HepG2 (cell line): ENCODE measurements around the gene STMN3. TPM values are rescaled to one million over a fixed set of nuclear protein-coding genes. Genes with fewer than 3 reads are reported as not detected.

Experiments
- AGO1 ChIP-seq: fragments of 200-400 bp; formaldehyde crosslinking; IDR thresholded peaks from 2 replicates; pipeline ENCODE4 v1.6.1; 2017; ENCODE audit warnings: mild to moderate bottlenecking, low read depth, low read length, moderate library complexity; ENCODE audit not compliant: poor library complexity, severe bottlenecking
- BRCA1 ChIP-seq: sonication (generic); formaldehyde crosslinking; IDR thresholded peaks from 2 replicates; pipeline ENCODE4 v1.4.0; 2020; ENCODE audit warnings: missing genetic modification reagents
- IKZF4 ChIP-seq: sonication (generic); formaldehyde crosslinking; IDR thresholded peaks from 2 replicates; pipeline ENCODE4 v1.5.1; 2020; ENCODE audit warnings: borderline replicate concordance, mild to moderate bottlenecking, low read depth, missing genetic modification reagents; ENCODE audit errors: not compliant biosample characterization
- RERE ChIP-seq: IDR thresholded peaks from 2 replicates; pipeline ENCODE4 v1.6.1; 2016; ENCODE audit warnings: low read depth, missing genetic modification reagents, missing compliant biosample characterization
- SP5 ChIP-seq: IDR thresholded peaks from 2 replicates; pipeline ENCODE4 v1.6.1; 2016; ENCODE audit warnings: low read depth, borderline replicate concordance
- ZBTB8A ChIP-seq: sonication (generic); formaldehyde crosslinking; IDR thresholded peaks from 2 replicates; pipeline ENCODE4 v1.4.0; 2020; ENCODE audit warnings: mild to moderate bottlenecking, low read depth, missing genetic modification reagents, borderline replicate concordance
- ZNF12 ChIP-seq: sonication (generic); formaldehyde crosslinking; IDR thresholded peaks from 2 replicates; pipeline ENCODE4 v1.5.0; 2020; ENCODE audit warnings: missing genetic modification reagents
- ZNF121 ChIP-seq: sonication (generic); formaldehyde crosslinking; IDR thresholded peaks from 2 replicates; pipeline ENCODE4 v1.5.0; 2020; ENCODE audit warnings: mild to moderate bottlenecking, missing genetic modification reagents
- ZNF232 ChIP-seq: sonication (generic); formaldehyde crosslinking; IDR thresholded peaks from 2 replicates; pipeline ENCODE4 v1.4.0; 2020; ENCODE audit warnings: missing genetic modification reagents, borderline replicate concordance
- ZNF598 ChIP-seq: sonication (generic); formaldehyde crosslinking; IDR thresholded peaks from 2 replicates; pipeline ENCODE4 v1.5.1; 2020; ENCODE audit warnings: mild to moderate bottlenecking, missing genetic modification reagents, borderline replicate concordance
- ZNF720 ChIP-seq: sonication (generic); formaldehyde crosslinking; IDR thresholded peaks from 2 replicates; pipeline ENCODE4 v1.4.0; 2020; ENCODE audit warnings: missing genetic modification reagents
- polyA plus RNA-seq, 8 experiments: library from polyadenylated mRNA; depleted of rRNA in 3 of 8; stranded (reverse) in 7 of 8; unstranded in 1 of 8; fragments of >200 nt; fragmentation: Illumina TruSeq in 4 of 8; extraction: Trizol in 4 of 8; gene quantifications; 2 replicates each; pipeline versions ENCODE4 v1.2.1 to v1.2.3, GENCODE V29; 2011 to 2016; ENCODE audit warnings: low read depth in 4 of 8, missing spikeins in 1 of 8, mixed read lengths in 1 of 8; ENCODE audit not compliant: insufficient read depth in 1 of 8
- total RNA-seq, 5 experiments: library from RNA; depleted of rRNA; stranded (reverse); fragments of >200 nt; fragmentation: Illumina TruSeq; extraction: Trizol; gene quantifications; 2 replicates each; pipeline ENCODE4 v1.2.3, GENCODE V29; 2016; ENCODE audit warnings: low read depth in 1 of 5
- TF ChIP-seq, protein P1 (sequence below): sonication (generic); formaldehyde crosslinking; IDR thresholded peaks from 2 replicates; pipeline ENCODE4 v1.8.1; 2022; ENCODE audit warnings: low read depth, mild to moderate bottlenecking, missing genetic modification reagents
- TF ChIP-seq, protein P2 (sequence below), 2 experiments: sonication (generic) in 1 of 2; formaldehyde crosslinking in 1 of 2; IDR thresholded peaks; 2 replicates each; pipeline versions ENCODE4 v1.6.1 to v1.9.0; 2014 to 2022; ENCODE audit warnings: antibody characterized with exemption in 1 of 2, borderline replicate concordance in 1 of 2, inconsistent platforms in 1 of 2, low read depth in 1 of 2, missing genetic modification reagents in 1 of 2

Gene STMN3
- total and polyA plus RNA-seq, 2 of the 13 experiments (the other 11 are each of a cell fraction or from before 2014, with no cell fraction given), result 21.0 to 48.3 TPM

DNA sequence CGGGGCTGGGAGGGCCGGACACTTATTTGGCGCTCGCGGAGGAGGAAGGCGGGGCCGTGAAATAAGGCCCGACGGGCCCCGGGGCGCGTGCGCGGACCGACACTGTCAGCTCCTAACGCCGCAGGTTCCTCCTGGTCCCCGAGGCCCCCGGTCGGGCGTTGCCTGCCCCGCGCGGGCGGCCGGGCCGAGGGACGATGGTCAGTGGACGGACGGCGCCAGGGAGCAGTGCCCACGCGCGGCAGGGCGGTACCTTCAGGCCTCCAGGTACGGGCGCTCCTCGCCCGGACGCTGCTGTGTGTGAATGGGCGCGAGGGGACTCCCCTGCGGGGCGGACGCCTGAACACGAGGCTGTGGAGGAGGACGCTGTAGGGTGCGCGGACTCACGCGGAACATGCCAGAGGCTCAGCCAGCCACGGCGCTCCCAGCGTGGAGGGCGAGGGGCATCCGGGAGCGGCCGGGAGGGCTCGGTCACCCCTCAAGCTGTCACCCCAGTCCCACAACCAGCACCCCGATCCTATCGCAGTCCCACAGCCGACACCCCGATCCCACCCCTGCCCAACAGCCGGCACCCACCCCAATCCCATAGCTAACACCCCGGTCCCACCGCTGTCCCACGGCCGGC is 26.0 kb downstream of the STMN3 start (continued):
- TF ChIP-seq, protein P1, sequence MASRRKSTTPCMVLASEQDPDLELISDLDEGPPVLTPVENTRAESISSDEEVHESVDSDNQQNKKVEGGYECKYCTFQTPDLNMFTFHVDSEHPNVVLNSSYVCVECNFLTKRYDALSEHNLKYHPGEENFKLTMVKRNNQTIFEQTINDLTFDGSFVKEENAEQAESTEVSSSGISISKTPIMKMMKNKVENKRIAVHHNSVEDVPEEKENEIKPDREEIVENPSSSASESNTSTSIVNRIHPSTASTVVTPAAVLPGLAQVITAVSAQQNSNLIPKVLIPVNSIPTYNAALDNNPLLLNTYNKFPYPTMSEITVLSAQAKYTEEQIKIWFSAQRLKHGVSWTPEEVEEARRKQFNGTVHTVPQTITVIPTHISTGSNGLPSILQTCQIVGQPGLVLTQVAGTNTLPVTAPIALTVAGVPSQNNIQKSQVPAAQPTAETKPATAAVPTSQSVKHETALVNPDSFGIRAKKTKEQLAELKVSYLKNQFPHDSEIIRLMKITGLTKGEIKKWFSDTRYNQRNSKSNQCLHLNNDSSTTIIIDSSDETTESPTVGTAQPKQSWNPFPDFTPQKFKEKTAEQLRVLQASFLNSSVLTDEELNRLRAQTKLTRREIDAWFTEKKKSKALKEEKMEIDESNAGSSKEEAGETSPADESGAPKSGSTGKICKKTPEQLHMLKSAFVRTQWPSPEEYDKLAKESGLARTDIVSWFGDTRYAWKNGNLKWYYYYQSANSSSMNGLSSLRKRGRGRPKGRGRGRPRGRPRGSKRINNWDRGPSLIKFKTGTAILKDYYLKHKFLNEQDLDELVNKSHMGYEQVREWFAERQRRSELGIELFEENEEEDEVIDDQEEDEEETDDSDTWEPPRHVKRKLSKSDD (CRISPR knock-in tag), result no peak
- TF ChIP-seq ZNF720 (CRISPR knock-in tag), result no peak
- TF ChIP-seq ZNF12 (CRISPR knock-in tag), result peak; percentile 81
- peak; percentile 96 for TF ChIP-seq BRCA1 (CRISPR knock-in tag)
- TF ChIP-seq AGO1, result no peak
- no peak for TF ChIP-seq RERE (CRISPR knock-in tag)
- TF ChIP-seq SP5, result peak; percentile 83
- TF ChIP-seq ZNF121 (CRISPR knock-in tag), result peak; percentile 26; the same call in 1 of the 2 replicates
- TF ChIP-seq ZNF232 (CRISPR knock-in tag), result peak; percentile 97
- peak; percentile 98 for TF ChIP-seq IKZF4 (CRISPR knock-in tag)
- TF ChIP-seq ZNF598 (CRISPR knock-in tag), result peak; percentile 80; the same call in 1 of the 2 replicates
- TF ChIP-seq, protein P2, sequence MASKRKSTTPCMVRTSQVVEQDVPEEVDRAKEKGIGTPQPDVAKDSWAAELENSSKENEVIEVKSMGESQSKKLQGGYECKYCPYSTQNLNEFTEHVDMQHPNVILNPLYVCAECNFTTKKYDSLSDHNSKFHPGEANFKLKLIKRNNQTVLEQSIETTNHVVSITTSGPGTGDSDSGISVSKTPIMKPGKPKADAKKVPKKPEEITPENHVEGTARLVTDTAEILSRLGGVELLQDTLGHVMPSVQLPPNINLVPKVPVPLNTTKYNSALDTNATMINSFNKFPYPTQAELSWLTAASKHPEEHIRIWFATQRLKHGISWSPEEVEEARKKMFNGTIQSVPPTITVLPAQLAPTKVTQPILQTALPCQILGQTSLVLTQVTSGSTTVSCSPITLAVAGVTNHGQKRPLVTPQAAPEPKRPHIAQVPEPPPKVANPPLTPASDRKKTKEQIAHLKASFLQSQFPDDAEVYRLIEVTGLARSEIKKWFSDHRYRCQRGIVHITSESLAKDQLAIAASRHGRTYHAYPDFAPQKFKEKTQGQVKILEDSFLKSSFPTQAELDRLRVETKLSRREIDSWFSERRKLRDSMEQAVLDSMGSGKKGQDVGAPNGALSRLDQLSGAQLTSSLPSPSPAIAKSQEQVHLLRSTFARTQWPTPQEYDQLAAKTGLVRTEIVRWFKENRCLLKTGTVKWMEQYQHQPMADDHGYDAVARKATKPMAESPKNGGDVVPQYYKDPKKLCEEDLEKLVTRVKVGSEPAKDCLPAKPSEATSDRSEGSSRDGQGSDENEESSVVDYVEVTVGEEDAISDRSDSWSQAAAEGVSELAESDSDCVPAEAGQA (IDR thresholded peaks at IDR 0.05; ENCODE audit: low read depth), result no peak; the same call in 1 of the 2 replicates
- TF ChIP-seq, protein P2 (CRISPR knock-in tag; IDR thresholded peaks at IDR 0.05; ENCODE audit: borderline replicate concordance), result 0 out of 2 replicates have a peak, but pooled peaks have one; percentile 69
- TF ChIP-seq ZBTB8A (CRISPR knock-in tag), result no peak; the same call in 1 of the 2 replicates
